ENCODE data around the gene CDK11B.
"Not testable (repeated sequence)": the region's sequence is repeated elsewhere in the genome, so short reads cannot be mapped to it uniquely, and the experiment has no call there.

DNA sequence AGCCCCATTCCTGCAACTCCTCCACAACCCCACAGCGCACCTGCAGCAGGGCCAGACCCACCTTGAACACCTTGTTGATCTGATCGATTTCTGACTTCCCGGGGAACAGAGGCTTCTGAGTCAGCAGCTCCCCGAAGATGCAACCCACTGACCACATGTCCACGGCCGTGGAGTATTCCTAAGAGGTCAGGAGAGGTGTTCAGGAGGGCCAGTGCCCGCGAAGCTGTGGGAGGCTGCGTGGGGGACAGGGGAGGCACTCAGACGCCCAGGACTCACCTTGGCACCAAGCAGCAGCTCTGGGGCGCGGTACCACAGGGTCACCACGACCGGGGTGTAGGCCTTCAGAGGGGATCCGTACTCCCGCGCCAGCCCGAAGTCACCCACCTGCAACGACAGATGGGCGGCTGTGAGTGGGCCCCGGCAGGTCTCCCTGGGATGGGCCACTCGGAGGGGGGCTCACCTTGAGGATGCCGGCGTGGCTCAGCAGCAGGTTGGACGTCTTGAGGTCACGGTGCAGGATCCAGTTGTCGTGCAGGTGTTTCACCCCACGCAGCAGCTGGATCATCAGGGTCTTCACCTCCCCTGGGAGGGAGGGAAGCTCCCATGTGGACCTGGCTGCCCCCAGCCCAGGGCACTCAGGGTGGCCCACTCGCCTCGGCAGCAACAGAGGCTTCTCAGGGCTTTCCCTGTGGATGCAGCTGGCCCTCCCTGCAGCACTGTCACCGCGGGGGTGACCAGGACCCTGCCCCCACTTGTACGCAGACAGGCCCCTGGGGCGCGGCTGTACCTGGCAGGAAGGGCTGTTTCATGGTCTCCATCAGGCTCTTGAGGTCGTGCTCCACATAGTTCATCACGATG lies 22.0 kb downstream of the CDK11B start:
- TF ChIP-seq, protein P1, sequence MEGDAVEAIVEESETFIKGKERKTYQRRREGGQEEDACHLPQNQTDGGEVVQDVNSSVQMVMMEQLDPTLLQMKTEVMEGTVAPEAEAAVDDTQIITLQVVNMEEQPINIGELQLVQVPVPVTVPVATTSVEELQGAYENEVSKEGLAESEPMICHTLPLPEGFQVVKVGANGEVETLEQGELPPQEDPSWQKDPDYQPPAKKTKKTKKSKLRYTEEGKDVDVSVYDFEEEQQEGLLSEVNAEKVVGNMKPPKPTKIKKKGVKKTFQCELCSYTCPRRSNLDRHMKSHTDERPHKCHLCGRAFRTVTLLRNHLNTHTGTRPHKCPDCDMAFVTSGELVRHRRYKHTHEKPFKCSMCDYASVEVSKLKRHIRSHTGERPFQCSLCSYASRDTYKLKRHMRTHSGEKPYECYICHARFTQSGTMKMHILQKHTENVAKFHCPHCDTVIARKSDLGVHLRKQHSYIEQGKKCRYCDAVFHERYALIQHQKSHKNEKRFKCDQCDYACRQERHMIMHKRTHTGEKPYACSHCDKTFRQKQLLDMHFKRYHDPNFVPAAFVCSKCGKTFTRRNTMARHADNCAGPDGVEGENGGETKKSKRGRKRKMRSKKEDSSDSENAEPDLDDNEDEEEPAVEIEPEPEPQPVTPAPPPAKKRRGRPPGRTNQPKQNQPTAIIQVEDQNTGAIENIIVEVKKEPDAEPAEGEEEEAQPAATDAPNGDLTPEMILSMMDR (IDR thresholded peaks at IDR 0.05; ENCODE audit: low read depth, low read length, poor library complexity, severe bottlenecking), result not testable (repeated sequence)
- not testable (repeated sequence) for TF ChIP-seq EZH2phosphoT487 (IDR thresholded peaks at IDR 0.05; ENCODE audit: borderline replicate concordance, low read length)

All from DOHH2 (cell line).